HEK293 (cell line): ENCODE measurements around the gene SLMAP.

ENCODE experiments used
- CTCF ChIA-PET: fragments of 350-600 bp; formaldehyde crosslinking; extraction: SDS; loops from one replicate; lab custom pipeline; 2021; ENCODE audit warnings: antibody characterized with exemption; lab: Yijun Ruan, JAX
- POLR2A ChIA-PET: fragments of 300-600 bp; formaldehyde crosslinking; extraction: SDS; loops from one replicate; lab custom pipeline; 2020; ENCODE audit warnings: antibody characterized with exemption, inconsistent platforms; lab: Yijun Ruan, JAX
- H3K27ac ChIP-seq: fragments of 200-500 bp; sonication (Bioruptor generic); 2 replicates; pipeline ENCODE4 v1.5.1; 2014; ENCODE audit warnings: low read depth, low read length, control low read depth, inconsistent platforms; ENCODE audit errors: extremely low read depth
- H3K36me3 ChIP-seq, 2 experiments: fragments of 200-500 bp in 1 of 2; sonication (Bioruptor generic) in 1 of 2; 1 replicate in 1 of 2; 2 replicates in 1 of 2; pipeline ENCODE4 v1.5.1; 2014 to 2017; ENCODE audit warnings: inconsistent platforms in 2 of 2, low read length in 2 of 2; ENCODE audit not compliant: control insufficient read depth in 2 of 2, insufficient read depth in 1 of 2
- H3K4me1 ChIP-seq: fragments of 200-500 bp; sonication (Bioruptor generic); 2 replicates; pipeline ENCODE4 v1.5.1; 2014; ENCODE audit warnings: mild to moderate bottlenecking, low read length, inconsistent platforms; ENCODE audit not compliant: control insufficient read depth, insufficient read depth
- H3K4me3 ChIP-seq: 2 replicates; pipeline ENCODE4 v1.5.1; 2011; ENCODE audit warnings: low read depth, mild to moderate bottlenecking, control low read depth, low read length, moderate library complexity
- H3K9me3 ChIP-seq: fragments of 200-500 bp; sonication (Bioruptor generic); 2 replicates; pipeline ENCODE4 v1.5.1; 2014; ENCODE audit warnings: low read depth, low read length, inconsistent platforms; ENCODE audit not compliant: control insufficient read depth, insufficient read depth
- CTCF ChIP-seq: fragments of 450-650 bp; formaldehyde crosslinking; IDR thresholded peaks from 2 replicates; pipeline ENCODE4 v1.5.1; 2016; ENCODE audit warnings: missing biosample characterization, missing genetic modification characterization
- HOXD13 ChIP-seq: sonication (generic); formaldehyde crosslinking; IDR thresholded peaks from 2 replicates; pipeline ENCODE4 v1.8.0; 2022; ENCODE audit warnings: missing genetic modification reagents, borderline replicate concordance
- ZEB2 ChIP-seq: fragments of 450-650 bp; formaldehyde crosslinking; IDR thresholded peaks from 2 replicates; pipeline ENCODE4 v1.5.1; 2016; ENCODE audit warnings: missing biosample characterization, missing genetic modification characterization
- ZNF184 ChIP-seq: fragments of 450-650 bp; IDR thresholded peaks from 2 replicates; pipeline ENCODE4 v1.5.1; 2018; ENCODE audit warnings: missing biosample characterization, mild to moderate bottlenecking, missing genetic modification characterization
- ZNF19 ChIP-seq: fragments of 450-650 bp; formaldehyde crosslinking; IDR thresholded peaks from 2 replicates; pipeline ENCODE4; 2016; ENCODE audit warnings: missing biosample characterization, missing genetic modification characterization, low read depth
- ZNF354C ChIP-seq: fragments of 450-650 bp; formaldehyde crosslinking; IDR thresholded peaks from 2 replicates; pipeline ENCODE4 v1.5.1; 2016; ENCODE audit warnings: missing biosample characterization, missing genetic modification characterization, low read depth, borderline replicate concordance
- ZNF366 ChIP-seq: fragments of 450-650 bp; formaldehyde crosslinking; conservative IDR thresholded peaks from 2 replicates; pipeline ENCODE4 v1.5.1; 2016; ENCODE audit warnings: missing biosample characterization, missing genetic modification characterization
- ZNF394 ChIP-seq: fragments of 450-650 bp; formaldehyde crosslinking; IDR thresholded peaks from 2 replicates; pipeline ENCODE4 v1.5.1; 2016; ENCODE audit warnings: missing biosample characterization, missing genetic modification characterization, mild to moderate bottlenecking, moderate library complexity, borderline replicate concordance
- ZNF530 ChIP-seq: fragments of 450-650 bp; formaldehyde crosslinking; IDR thresholded peaks from 2 replicates; pipeline ENCODE4 v1.5.1; 2016; ENCODE audit warnings: low read depth, missing biosample characterization, missing genetic modification characterization
- ZNF544 ChIP-seq: fragments of 450-650 bp; formaldehyde crosslinking; IDR thresholded peaks from 2 replicates; pipeline ENCODE4 v1.5.0; 2017; ENCODE audit warnings: missing biosample characterization, missing genetic modification characterization
- ZNF560 ChIP-seq: fragments of 450-650 bp; formaldehyde crosslinking; IDR thresholded peaks from 2 replicates; pipeline ENCODE4 v1.5.1; 2017; ENCODE audit warnings: missing biosample characterization, missing genetic modification characterization, borderline replicate concordance
- ZNF580 ChIP-seq: fragments of 450-650 bp; formaldehyde crosslinking; IDR thresholded peaks from 2 replicates; pipeline ENCODE4 v1.5.1; 2016; ENCODE audit warnings: missing biosample characterization, missing genetic modification characterization
- ZNF585B ChIP-seq: fragments of 450-650 bp; formaldehyde crosslinking; IDR thresholded peaks from 2 replicates; pipeline ENCODE4 v1.5.1; 2016; ENCODE audit warnings: missing biosample characterization, missing genetic modification characterization
- ZNF621 ChIP-seq: fragments of 450-650 bp; formaldehyde crosslinking; IDR thresholded peaks from 2 replicates; pipeline ENCODE4 v1.5.1; 2017; ENCODE audit warnings: missing biosample characterization, missing genetic modification characterization
- ZNF624 ChIP-seq: fragments of 450-650 bp; formaldehyde crosslinking; IDR thresholded peaks from 2 replicates; pipeline ENCODE4 v1.5.1; 2017; ENCODE audit warnings: missing biosample characterization, missing genetic modification characterization
- ZNF670 ChIP-seq: fragments of 450-650 bp; formaldehyde crosslinking; IDR thresholded peaks from 2 replicates; pipeline ENCODE4 v1.5.1; 2016; ENCODE audit warnings: missing biosample characterization, missing genetic modification characterization, low read depth
- TF ChIP-seq, protein P1 (sequence below): fragments of 450-650 bp; formaldehyde crosslinking; IDR thresholded peaks from 2 replicates; pipeline ENCODE4 v1.5.1; 2017; ENCODE audit warnings: missing biosample characterization, missing genetic modification characterization
- TF ChIP-seq, protein P2 (sequence below): fragments of 450-650 bp; formaldehyde crosslinking; IDR thresholded peaks from 2 replicates; pipeline ENCODE4 v1.5.1; 2016; ENCODE audit warnings: missing biosample characterization, missing genetic modification characterization

SLMAP gene

GRCh38 chr3:57827757-57828156, 71.6 kb downstream of the SLMAP start:
- no peak overlapping the region for H3K27ac ChIP-seq
- H3K9me3 ChIP-seq = no peaks in the 10 kb centered on the region
- CTCF ChIA-PET = no interaction called here
- POLR2A ChIA-PET = no interaction called here
- no peak overlapping the region for H3K4me3 ChIP-seq
- no peak for TF ChIP-seq ZNF580 (tag by site-specific recombination)
- TF ChIP-seq ZNF670 (tag by site-specific recombination) = no peak
- TF ChIP-seq ZNF184 (tag by site-specific recombination) = no peak
- no peak for TF ChIP-seq ZNF621 (tag by site-specific recombination)
- no peak for TF ChIP-seq ZNF624
- TF ChIP-seq ZNF354C (tag by site-specific recombination) = no peak
- TF ChIP-seq ZNF560 (tag by site-specific recombination) = no peak
- no peak for TF ChIP-seq ZEB2 (tag by site-specific recombination)
- TF ChIP-seq CTCF (tag by site-specific recombination) = no peak
- TF ChIP-seq ZNF544 (tag by site-specific recombination) = no peak
- TF ChIP-seq ZNF19 (tag by site-specific recombination) = no peak
- peaks cover 0 to 7% of the 10 kb centered on the region in 2 experiments; a peak in 1 of 3 replicates for H3K36me3 ChIP-seq
- H3K4me1 ChIP-seq = peaks cover 5% of the 10 kb centered on the region; the same call in 1 of the 2 replicates

DNA sequence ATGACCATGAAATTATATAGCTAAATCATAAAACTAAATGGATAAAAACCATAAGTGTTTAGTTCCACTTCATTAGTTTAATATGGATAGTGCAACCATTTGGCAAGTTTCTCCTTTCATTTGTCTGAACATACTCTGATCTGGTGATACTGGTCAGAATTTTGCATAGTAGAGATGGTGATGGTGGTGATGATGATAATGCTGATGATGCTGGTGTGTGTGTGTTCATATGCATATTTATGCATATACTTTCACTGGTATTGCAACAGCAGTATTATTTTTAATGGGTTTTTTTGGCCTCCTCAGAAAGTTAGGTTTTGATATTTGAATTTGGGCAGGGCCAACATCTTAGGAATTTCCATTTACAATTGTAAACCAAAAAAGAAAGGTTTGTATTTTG, 76.4 kb downstream of the SLMAP start:
- Histone ChIP-seq H3K4me1 (no peaks in the 10 kb centered on the region), H3K27ac (no peak overlapping the region), H3K36me3 (peaks cover 7 to 10% of the 10 kb centered on the region in 2 experiments), H3K4me3 (no peak overlapping the region)
- TF ChIP-seq HOXD13 (CRISPR knock-in tag) = no peak
- TF ChIP-seq, protein P1, sequence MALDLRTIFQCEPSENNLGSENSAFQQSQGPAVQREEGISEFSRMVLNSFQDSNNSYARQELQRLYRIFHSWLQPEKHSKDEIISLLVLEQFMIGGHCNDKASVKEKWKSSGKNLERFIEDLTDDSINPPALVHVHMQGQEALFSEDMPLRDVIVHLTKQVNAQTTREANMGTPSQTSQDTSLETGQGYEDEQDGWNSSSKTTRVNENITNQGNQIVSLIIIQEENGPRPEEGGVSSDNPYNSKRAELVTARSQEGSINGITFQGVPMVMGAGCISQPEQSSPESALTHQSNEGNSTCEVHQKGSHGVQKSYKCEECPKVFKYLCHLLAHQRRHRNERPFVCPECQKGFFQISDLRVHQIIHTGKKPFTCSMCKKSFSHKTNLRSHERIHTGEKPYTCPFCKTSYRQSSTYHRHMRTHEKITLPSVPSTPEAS (tag by site-specific recombination) = no peak
- TF ChIP-seq, all 188 proteins: peak for 0
- ChIA-PET POLR2A (no interaction called here), CTCF (interaction anchor here (0.7 kb wide), 1 partner anchor 33 kb away, joined by 6 read pairs; no protein-coding TSS in a partner anchor)
- no peaks in the 10 kb centered on the region for H3K9me3 ChIP-seq

- no peaks in the 10 kb centered on the region for H3K9me3 ChIP-seq
- peaks cover 7 to 10% of the 10 kb centered on the region in 2 experiments for H3K36me3 ChIP-seq
- H3K27ac ChIP-seq = no peak overlapping the region
- TF ChIP-seq ZNF585B (tag by site-specific recombination) (no peak), ZNF394 (no peak), ZNF530 (tag by site-specific recombination) (no peak), ZNF366 (no peak)
- TF ChIP-seq, protein P2, sequence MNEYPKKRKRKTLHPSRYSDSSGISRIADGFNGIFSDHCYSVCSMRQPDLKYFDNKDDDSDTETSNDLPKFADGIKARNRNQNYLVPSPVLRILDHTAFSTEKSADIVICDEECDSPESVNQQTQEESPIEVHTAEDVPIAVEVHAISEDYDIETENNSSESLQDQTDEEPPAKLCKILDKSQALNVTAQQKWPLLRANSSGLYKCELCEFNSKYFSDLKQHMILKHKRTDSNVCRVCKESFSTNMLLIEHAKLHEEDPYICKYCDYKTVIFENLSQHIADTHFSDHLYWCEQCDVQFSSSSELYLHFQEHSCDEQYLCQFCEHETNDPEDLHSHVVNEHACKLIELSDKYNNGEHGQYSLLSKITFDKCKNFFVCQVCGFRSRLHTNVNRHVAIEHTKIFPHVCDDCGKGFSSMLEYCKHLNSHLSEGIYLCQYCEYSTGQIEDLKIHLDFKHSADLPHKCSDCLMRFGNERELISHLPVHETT (tag by site-specific recombination) = no peak
- TF ChIP-seq, all 188 proteins: peak for 0
- CTCF ChIA-PET = interaction anchor here (0.7 kb wide), 1 partner anchor 33 kb away, joined by 6 read pairs; no protein-coding TSS in a partner anchor
- no peaks in the 10 kb centered on the region for H3K4me1 ChIP-seq
- no peak overlapping the region for H3K4me3 ChIP-seq
- POLR2A ChIA-PET = no interaction called here
Observed at GRCh38 chr3:57832900-57833313, 76.8 kb downstream of the SLMAP start.
